GM19468 (cell line): ENCODE results near the gene TMEM178B.
"Not testable (repeated sequence)": the region's sequence is repeated elsewhere in the genome, so short reads cannot be mapped to it uniquely, and the experiment has no call there.

Experiments used
- ATAC-seq: cut with Tn5 transposase; IDR thresholded peaks from one replicate; pipeline ENCODE4 v1.9.1; 2021; ENCODE audit warnings: mild to moderate bottlenecking, moderate library complexity, moderate number of reproducible peaks; ENCODE audit not compliant: unreplicated experiment; ENCODE audit errors: extremely low read depth

Gene TMEM178B

GRCh38 chr7:141366091-141366621 is 292.3 kb downstream of the TMEM178B start:
- no peak for ATAC-seq

DNA sequence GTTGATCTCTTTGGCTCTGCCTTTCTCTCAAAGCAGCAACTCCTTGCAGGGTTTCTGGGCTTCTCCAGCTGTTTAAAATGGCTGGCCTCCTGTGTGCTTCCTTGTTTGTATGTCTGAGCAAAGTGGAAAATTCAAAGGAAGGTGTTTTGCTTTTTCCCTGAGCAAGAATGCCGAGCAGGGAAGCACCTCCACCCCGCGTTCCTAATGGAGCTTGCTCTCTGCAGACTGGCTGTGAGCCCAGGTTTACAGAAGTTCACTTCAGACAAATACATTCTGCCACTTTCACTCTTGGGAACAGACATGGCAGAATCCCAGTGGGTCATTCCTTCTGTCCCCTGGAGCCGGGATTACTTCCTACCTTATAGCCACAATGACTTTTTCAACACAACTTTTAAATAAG is 295.6 kb downstream of the TMEM178B start:
- ATAC-seq, result no peak

- no peak for ATAC-seq
These were observed 296.3 kb downstream of the TMEM178B start for GRCh38 chr7:141370178-141370577.

DNA sequence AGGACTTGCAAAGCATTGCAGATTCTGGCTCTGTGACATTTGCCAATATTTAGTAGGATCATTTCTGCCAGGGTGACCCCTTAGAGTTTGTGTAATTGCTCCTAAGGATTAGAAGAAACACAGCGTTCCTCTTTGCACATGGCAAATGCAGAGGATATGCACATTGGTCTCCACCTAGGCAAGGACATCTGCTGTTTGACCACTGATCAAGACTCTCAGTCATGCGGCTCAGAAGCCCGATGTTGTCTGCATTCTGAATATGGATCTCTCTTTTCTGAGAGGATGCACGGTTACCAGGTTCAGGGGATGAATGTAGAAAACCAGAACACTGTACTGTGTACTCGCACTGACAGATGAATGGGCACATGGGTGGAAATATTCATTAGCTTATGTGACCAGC is 296.8 kb downstream of the TMEM178B start:
- ATAC-seq, result no peak

- ATAC-seq, result no peak
These were observed 300.6 kb downstream of the TMEM178B start for GRCh38 chr7:141374425-141374824.

GRCh38 chr7:141375442-141375841 is 301.6 kb downstream of the TMEM178B start:
- ATAC-seq, result no peak

GRCh38 chr7:141377906-141378305 is 304.0 kb downstream of the TMEM178B start:
- ATAC-seq, result no peak

DNA sequence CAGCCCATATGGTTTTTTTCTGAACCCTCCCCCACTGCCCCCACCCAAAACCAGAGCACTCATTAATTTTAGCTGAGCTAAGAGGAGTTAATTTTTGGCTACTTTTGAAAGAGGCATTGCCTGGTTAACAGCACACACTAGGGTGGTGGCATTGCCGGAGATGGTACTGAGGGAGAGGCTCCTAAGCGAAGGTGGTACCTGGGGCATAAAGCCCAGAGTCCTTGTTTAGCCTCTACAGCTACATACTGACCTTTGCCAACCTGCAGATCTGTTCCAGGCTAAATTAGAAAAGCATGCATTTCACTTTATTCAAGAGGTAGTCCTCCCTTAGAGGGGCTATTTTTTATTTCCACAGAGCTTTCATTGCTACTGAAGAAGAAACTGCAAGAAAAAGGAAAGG is 304.5 kb downstream of the TMEM178B start:
- no peak for ATAC-seq

DNA sequence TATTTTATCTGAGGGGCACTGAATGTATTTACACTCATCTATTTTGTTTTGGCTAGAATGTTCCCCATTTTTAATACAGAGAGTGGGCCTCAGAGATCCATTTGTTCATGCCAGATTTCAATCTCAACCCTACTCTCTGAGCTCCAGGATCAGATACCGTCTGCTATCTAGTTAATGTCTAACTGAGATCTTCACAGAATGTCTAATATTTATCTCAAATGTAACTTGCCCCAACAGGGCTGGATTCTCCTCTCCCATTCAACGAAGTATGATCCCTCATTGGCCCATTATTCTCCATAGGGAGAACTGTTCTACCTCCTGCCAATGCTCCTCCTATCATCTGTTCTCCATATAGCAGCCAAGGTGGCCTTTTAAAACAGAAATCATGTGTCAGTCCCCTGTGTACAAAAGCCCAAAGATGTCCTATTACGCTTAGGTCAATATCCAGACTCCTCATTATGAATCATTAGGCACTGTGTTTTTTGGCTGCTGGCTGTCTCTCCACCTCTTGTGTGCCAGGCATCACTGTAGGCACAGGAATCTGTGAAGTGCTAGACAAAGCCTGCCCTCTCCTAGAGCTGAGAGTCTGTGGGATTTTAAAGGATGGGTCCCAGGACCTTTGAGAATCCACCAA is 308.0 kb downstream of the TMEM178B start:
- ATAC-seq, result no peak

DNA sequence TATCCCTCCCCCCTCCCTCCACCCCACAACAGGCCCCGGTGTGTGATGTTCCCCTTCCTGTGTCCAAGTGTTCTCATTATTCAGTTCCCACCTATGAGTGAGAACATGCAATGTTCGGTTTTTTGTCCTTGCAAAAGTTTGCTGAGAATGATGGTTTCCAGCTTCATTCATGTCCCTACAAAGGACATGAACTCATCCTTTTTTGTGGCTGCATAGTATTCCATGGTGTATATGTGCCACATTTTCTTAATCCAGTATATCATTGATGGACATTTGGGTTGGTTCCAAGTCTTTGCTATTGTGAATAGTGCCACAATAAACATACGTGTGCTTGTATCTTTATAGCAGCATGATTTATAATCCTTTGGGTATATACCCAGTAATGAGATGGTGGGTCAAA is 309.5 kb downstream of the TMEM178B start:
- ATAC-seq, result not testable (repeated sequence)

GRCh38 chr7:141386881-141387280 is 313.0 kb downstream of the TMEM178B start:
- no peak for ATAC-seq

- ATAC-seq, result no peak
These were observed 313.8 kb downstream of the TMEM178B start for GRCh38 chr7:141387521-141388217.

DNA sequence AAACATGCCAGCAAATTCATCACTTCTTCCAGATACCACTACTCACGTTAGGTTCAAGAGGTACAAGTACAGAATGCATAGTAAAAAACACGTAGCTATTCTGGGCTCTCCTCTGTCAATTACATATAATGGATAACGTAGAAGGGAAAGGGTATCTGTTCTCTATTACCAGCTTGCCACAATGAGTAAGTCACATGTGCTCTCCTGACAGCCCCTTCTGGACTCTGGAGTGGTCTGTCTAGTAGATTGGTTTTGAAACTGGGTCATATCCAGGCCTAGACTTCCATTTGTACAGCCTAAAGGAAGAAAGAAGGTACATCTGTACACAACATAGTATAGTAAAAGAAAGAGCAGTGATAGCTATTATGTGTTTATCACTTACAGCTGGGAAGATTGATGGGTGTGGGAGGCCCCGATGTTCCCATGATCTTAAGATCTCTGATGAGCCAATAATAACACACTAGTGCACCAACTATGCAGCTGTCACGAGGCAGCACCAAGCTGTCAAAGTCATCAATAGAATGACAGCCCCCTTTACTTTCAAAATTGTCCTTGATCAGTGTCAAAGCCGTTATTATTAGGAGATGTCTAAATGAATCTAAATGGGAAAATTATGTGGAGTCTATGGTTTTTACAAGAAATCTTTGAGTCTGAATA is 315.4 kb downstream of the TMEM178B start:
- ATAC-seq, result no peak

- no peak for ATAC-seq
These were observed 316.5 kb downstream of the TMEM178B start for GRCh38 chr7:141390339-141390738.

- no peak for ATAC-seq
These were observed 319.2 kb downstream of the TMEM178B start for GRCh38 chr7:141393056-141393455.

DNA sequence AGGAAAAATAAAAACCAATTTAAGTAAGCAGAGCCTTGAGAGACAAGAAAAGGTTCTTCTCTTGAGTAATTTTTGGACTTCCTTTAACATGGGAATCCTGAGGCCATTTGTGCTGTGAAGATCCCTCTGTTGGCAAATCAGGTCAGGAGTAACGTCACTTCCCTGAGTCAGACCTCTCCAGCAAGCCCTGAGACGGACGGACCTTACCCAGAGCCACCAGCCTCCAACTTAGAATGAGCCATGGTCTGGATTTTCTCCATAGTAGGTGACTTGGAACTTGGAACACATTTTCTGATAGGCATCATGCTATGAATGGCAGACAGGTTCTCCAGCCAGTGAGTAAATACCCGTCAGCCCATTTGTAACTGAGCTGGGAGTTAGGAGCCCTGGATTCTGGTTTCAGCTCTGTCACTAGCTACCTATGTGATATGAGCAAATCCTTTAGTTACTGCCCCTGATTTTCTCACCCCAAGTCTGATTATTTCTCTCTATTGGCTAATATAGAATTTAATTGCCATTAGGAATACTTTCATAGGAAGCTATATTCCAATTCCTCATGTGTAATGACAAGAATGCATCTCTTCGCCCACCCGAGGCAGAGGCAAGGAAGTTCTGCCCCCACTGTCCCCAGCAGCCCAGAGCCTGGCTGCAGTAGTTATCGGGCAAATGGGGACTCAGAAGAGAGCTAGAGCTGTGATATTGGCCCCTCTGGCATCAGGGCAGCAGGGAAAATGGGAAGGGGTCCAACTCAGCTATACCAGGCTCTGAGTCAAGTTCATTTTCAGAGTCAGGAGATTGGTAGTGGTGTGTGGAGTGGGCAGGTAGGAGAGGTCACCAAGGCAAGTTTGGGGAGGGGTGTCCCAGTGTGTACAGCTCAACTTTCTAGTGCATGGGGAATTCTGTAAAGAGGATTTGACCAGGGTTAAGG is 323.6 kb downstream of the TMEM178B start:
- no peak for ATAC-seq

- no peak for ATAC-seq
These were observed 326.5 kb downstream of the TMEM178B start for GRCh38 chr7:141400356-141400755.

- ATAC-seq, result no peak
These were observed 328.6 kb downstream of the TMEM178B start for GRCh38 chr7:141402277-141402996.

GRCh38 chr7:141403846-141404245 is 330.0 kb downstream of the TMEM178B start:
- ATAC-seq, result not testable (repeated sequence)

DNA sequence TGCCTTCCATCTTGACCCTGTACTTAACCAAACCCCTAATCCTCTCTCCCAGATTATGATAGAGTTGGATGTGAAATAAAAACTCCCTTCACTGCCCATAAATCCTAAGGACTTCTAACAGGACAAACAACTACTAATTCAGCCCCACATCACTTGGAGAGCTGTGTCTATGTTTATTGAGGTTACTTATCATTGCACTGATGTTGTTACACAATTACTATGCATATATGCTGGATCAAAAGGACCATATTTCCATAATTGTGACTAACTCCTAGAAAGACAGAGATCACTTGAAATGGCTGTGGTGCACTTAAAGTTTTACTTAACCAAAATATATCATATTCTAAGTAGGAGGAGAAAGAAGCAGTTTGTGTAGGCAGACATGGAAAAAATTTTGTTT is 332.5 kb downstream of the TMEM178B start:
- ATAC-seq, result no peak
